ENCODE results near the gene ITM2B.

GRCh38 chr13:48264058-48264457 lies 31.1 kb downstream of the ITM2B start:
- TF ChIP-seq ZBTB7A (IDR thresholded peaks at IDR 0.05; ENCODE audit: low read depth) (no peak), TAF1 (IDR thresholded peaks at IDR 0.05; ENCODE audit: low read depth) (no peak)
